SIG-M5 (cell line): ENCODE data around the gene TMEM267.
A peak's percentile ranks its signal among the peaks of the same experiment; 100 is the strongest.
"Not testable (repeated sequence)": the region's sequence is repeated elsewhere in the genome, so short reads cannot be mapped to it uniquely, and the experiment has no call there.

Experiments
- DNase-seq: peaks from one replicate; lab custom pipeline; 2025; lab: John Stamatoyannopoulos, UW

TMEM267 gene, protein sequence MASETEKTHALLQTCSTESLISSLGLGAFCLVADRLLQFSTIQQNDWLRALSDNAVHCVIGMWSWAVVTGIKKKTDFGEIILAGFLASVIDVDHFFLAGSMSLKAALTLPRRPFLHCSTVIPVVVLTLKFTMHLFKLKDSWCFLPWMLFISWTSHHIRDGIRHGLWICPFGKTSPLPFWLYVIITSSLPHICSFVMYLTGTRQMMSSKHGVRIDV

DNA sequence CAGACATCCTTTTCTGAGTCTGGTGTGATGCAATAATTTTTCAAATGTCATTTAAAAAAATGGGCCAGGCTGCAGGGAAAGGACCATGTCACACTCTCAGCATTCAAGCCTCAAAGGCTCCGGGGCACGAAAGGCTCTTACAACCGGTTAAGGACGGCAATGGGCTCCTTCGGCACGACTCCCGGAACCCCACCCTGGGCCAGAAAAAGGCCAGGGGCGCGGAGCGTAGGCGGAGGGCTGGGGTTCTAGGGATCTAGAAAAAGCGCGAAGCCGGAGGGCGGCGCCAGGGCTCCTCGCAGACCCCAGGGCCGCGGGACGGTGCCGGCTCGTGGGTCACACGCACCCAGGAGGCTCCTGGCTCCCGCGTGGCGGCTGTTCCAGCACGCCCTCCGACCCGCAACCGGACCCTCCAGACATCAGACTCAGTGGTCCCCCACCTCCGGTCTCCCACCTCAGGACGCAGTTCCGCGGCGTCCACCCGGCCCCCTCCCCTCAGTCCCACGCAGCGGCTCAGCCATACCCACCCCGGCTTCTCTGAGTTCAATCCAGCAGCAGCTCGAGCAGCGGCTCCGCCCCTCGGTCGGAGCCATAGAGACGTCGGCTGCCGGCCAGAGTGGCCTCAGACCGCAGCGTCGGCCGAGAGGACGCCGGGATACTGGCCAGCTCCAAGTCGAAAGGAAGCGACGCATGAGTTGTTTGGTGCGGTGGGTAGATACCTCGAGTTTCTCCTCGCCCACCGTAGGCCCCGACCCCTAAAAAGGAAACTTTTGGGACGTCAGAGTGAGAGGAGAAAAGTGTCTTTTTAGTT is at the start of gene TMEM267:
Gene TMEM267, minus strand, starts transcription at position 568 of the 808 bp plus-strand sequence. CDS start 29,896 bp downstream, outside the sequence.
- DNase-seq = peak; percentile 37

DNA sequence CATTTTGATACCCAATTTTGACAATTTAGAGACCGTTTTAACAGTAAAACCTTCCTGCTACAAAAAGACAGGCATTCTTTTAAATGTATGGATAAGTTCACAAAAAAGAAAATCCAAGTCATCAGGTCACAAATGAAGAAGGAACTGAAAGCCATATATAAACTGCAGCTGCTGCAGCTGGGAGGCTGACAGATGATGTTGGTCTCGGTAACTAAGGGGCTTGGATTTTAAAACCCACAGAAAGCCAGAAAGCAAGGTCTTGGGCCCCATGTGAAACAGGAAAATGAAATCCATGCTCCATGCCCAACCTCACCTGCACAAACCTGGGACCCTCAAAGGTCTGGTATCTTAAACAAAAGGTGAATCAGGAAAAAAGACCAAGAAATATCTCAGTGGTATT is 47.0 kb upstream of the TMEM267 start:
- no peak for DNase-seq

DNA sequence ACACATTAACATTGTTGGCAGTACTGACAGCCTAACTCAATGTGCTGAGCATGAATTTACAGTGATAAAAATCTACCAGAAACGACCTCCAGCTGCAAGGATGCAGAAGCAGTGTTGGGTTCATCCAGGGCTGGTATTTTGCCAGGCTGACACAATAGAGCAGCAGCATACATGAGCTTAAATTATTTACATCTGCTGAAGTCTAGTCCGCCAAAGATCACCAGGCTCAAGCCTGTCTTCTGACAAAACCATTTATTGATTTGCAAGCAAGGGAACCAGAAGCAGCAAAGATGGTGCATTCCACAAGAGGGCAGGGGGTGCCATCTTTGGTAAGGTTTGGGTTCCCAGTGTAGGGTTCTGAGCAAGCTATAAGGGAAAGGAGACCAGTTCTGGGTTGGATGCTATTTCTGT is 40.0 kb upstream of the TMEM267 start:
- DNase-seq = no peak

DNA sequence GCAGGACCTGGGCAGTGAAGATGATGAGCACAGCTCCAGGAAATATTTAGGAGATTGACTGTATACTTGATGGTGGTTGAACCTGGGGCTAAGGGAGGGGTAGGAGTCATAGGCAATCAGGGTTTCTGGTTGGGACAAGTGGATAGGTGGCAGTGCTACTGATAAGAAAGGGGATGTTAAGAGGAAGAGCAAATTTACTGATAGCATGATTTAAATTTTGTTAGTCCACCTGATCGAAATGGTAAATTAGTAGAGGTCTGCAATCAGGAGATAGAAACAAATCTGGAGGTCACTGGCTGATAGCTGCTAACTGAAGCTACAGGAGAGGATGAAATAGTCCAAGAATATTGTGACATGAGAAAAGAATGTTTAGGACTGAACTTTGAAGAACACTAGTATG is 37.0 kb upstream of the TMEM267 start:
- DNase-seq = no peak

DNA sequence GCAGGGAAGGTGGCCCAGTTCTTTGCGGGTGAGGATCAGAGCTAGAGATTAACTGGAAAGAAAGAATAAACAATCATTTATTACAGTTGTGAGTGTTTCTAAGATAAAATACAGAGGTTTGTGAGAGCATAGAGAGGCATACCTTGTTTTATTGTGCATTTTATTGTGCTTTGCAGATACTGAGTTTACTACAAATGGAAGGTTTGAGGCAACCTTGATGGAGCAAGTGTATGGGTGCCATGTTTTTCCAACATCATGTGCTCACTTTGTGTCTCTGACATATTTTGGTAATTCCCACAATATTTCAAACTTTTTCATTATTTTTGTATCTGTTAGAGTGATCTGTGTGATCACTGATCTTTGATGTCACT is 32.0 kb upstream of the TMEM267 start:
- no peak for DNase-seq

DNA sequence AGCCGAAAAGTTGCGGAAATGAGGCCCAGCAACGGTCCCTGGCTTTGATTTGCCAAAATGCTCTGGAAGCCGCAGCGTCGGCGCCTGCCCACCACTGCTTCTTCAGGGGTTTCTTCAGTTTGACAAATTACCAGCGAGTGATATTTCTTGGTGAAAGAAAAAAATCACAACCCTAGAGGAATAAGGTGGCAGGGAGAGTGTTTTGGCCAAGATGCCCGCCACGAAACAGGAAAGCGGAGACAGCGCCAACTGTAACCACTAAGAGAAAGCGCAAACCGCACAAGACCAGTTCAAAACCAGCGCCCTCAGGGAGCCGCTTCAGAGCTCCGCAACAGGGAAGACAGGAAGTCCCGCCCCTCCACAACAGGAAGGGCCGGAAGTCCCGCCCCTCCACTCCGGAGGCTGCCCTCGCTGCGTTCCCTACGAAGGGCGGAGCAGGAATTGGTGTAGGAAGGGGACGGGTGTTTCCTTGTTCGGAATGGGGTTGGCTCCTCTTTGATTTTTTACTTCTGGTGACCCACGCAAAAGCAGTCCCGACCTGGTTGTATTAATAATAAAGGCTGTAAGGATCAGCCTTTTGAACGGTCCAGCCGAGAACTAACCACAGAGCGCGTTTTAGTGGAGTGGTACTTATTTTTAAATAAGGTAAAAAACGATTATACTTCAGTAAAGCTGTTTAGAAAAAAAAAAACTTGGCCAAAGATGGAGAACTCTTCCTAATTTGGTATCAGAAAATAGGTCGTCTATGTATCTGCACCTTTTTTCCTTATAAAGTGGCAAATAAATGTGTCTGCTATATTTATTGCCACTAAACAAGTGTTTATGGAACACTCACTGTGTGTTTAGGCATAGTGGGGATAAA is 31.4 kb upstream of the TMEM267 start, which contains the start of gene C5orf34:
Gene C5orf34, minus strand, starts transcription at position 333 of the 862 bp plus-strand sequence. CDS start 5,809 bp downstream, outside the sequence.
- peak; percentile 89 for DNase-seq

DNA sequence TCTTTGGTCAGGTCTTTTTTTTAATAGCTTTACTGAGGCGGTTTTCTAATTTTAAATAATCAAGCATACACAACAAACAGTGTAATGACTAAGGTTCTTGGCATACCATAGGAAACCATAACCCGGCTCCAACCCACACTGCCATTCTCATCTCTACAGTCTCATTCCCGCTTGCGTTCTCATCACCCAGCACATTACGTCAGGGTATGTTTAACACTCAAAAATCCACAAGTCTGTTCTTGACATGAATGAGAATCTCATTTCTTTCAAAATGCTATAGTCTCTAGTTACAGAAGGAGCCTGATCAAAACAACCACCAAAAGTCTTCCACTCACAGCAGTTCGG is 30.8 kb upstream of the TMEM267 start:
- DNase-seq = no peak

DNA sequence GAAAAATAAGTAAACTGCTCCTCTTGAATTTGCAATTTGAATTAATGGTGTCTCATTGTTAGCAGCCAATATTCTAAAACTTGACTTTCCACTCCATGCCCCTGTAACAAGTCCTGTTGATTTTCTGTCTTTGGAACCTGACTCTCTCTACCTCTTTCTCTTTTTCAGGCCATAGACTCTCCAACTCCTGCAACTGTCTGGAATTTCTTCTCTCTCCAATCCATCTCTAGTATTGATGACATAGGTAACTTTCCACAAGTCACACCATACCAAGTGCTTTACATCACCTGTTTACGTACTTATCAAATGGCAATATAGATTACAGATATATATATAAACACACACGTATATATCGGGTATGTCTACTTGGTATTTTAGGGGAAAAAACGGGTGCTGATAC is 30.4 kb upstream of the TMEM267 start:
- DNase-seq = no peak

DNA sequence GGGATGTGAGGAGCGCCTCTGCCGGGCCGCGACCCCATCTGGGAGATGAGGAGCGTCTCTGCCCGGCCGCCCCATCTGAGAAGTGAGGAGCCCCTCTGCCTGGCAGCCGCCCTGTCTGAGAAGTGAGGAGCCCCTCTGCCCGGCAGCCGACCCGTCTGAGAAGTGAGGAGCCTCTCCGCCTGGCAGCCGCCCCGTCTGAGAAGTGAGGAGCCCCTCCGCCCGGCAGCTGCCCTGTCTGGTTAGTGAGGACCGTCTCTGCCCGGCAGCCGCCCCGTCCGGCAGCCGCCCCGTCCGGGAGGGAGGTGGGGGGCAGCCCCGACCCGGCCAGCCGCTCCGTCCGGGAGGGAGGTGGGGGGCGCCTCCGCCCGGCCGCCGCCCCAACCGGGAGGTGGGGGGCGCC is 27.4 kb upstream of the TMEM267 start:
- DNase-seq = not testable (repeated sequence)

DNA sequence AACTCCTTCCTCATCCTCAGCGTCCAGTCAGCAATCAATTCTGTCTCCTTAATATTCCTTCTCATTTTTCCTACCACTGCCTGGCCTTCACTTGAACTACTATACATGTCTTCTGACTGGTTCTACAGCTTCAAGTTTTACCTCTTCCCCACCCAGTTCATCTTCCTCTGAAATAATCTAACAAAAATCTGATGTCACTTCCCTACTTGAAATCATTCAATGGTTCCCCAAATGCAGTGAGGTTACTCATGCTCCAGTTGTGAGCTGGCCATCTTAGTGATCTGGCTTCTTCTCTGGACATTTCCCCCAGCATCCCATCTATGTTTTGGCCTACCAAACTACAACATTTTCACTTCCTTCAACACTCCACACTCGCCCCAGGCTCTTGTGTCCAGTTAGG is 14.9 kb upstream of the TMEM267 start:
- no peak for DNase-seq

DNA sequence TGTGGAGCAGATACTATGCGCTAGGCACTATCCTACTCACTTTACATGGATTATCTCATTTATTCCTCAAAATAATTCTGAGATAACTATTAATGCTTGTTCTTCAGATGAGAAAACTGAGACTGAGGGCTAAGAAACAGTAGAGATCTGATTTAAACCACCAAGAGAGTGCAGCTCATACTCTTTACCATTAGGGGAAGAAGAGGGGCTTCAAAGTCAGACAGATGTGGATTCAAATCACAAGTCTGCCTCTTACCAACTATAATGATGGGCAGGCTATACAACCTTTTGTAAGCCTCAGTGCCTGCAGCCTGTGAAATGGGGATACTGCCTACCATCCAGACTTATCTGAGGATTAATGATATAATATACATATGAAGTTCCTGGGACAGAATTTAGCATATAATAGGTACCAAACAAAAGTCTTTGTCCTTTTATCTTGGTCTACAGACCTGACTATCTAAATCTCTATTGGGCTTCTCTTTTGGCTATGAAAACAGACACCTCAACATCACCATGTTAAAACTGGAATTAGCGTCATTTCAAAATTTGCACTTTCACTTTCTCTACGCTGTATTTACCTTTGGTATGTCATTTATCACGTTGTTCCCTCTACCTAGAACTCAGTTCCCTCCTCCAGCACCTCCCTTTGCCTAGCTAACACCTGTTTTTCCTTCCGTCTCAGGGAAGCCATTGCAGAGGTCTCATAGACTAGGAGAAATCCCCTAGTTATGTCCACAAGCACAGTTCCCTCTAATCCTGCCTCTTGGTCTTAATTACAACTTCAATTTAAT is 13.8 kb upstream of the TMEM267 start:
- DNase-seq = no peak

DNA sequence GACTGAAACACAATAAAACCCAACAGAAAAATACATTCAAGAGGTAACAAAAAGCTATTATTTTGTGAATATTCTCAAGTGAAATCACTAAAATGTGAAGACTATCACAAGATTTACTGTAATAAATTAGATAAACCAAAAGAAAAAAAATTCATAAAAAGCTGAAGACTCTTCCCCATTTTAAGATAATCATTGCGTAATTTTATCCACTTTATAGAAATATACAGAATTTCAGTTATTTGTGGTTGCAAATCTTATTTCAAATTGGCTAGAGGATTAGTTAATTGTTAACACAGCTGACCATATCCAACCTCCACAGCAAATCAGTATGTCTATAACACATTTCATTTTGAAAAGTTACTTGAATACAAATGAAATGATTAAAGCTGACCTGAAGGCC is 7.7 kb upstream of the TMEM267 start:
- DNase-seq = no peak

DNA sequence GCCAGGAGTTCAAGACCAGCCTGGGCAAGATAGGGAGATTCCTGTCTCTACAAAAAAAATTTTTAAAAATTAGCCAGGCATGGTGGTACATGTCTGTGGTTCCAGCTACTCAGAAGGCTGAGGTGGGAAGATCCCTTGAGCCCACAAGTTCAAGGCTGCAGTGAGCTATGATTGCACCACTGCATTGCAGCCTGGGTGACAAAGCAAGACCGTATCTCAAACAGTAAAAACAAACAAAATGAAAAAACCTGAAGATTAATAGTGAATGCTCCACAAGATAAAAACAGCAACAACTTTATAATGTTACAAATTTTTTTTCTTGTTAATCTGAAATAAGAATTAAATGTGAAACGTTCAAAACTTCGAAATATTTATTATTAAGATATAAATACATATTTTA is 2.7 kb upstream of the TMEM267 start:
- no peak for DNase-seq

DNA sequence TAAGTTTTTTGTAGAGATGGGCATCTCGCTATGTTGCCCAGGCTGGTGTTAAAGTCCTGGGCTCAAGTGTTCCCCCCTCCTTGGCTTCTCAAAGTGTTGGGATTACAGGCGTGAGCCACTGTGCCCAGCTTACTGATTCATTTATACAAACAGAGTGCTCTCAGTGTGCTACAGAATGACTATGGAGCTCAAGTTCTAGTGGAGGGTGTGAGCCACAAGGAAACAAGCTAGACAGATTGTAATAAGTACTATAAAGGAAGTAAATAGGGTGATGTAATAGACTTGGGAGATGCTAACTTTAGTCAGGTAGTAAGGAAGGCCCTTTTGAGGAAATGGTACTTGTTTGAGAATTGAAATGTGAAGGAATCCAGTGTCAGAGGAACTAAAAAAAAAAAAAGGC is 1.7 kb upstream of the TMEM267 start:
- DNase-seq = peak; percentile 77

DNA sequence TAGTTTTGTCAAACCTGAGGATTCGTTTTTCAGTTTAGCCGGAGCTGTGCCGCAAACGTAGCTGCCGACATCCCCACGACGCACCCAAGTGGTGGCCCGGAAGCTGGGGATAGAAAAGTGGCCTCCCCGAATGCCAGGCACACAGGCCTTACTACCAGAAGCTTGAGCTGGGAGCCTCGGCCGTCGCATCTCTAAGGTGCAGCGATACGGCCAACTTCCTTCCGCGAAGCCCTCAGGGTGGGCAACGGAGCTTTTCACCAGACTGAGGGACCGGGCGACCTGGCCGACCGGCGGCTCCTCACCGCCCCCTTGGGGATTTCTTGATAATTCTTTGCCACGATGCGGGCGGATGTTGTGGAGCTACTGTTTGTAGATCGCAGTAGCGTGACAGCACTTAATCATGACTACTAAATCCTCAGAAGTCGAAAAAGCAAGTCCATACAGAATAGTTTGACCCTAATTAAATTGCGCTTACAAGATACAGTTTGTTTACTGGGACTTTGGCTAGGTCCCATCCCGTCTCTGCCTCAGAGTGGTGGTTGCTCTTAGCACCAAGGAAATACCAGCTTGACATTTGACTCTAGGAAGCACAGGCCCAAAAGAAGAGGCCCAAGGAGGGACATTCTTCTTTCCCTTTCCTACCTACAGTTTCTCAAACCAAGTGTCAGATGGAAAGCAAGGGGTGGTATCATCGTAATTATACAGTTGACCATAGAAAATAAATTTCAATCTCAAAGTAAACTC is 613 bp upstream of the TMEM267 start:
- DNase-seq = peak; percentile 56

DNA sequence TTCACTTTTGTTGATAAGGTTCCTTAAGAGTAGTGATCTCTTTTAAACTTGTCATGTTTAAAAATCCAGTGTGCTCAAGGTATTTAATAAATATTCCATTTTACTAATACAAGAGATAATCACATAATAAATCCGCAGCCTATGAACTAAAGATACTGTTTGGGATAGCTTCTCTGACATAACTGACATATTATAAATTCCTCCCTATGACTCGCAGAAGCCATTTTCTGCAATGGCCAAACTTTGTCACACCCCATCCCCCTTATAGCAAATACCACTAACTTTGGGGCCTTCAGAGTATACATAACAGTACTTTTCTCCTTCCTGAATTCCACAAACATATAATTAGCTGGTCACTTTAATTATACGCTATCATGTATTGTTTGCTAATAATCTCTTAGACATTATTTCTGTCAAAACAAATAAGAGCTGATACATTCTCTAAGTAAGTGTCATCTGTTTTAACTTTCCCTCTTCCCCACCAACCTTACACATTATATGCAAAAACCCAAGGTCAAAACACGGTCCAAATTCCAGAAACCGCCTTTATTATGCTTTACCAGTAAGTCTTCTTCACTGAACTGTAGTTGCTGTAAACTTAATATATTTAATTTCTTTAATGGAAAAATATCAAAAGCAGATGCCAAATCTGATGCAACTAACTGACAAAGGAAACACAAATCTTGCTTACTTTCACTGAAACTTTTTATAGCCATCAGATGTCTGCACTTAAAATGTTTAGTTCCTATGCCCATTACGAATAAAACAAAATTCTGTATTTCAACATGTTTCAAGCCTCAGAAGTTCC is 971 bp downstream of the TMEM267 start:
- DNase-seq = no peak

DNA sequence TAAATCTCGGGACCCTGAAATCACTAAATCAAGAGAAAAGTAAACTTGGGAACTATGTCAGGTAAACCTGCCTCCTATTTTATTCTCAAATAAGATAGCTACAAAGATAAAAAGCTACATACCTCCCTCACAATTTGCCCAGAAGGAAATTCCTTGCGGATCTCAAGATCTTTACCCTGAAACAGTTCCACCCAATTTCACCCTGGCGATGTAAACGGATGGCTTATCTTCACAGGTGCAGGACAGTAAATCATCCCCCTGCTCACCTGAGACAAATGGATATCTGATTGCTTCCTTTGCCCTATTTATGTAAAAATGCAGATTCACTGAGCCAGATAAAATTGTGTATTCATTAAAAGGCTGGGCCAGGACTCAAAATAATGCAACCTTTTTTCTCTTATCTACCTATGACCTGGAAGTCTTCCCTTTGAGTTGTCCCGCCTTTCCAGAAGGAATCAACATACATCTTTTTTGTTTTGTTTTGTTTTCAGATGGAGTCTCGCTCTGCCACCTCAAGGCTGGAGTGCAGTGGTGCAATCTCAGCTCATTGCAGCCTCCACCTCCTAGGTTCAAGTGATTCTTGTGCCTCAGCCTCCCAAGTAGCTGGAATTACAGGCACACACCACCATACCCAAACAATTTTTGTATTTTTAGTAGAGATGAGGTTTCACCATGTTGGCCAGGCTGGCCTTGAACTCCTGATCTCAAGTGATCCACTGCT is 13.8 kb downstream of the TMEM267 start:
- DNase-seq = no peak

DNA sequence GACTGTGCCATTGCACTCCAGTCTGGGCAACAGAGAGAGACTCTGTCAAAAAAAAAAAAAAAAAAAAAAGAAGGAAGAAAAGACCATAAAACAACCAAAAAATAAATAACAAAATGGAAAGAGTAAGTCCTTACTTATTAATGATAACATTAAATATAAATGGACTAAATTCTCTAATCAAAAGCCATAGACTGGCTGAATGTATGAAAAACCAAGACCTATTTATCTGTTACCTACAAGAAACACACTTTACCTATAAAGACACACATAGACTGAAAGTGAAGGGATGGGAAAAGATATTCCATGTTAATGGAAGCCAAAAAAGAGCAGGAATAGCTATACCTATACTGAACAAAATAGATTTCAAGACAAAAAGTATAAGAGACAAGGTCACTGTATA is 16.6 kb downstream of the TMEM267 start:
- DNase-seq = no peak

DNA sequence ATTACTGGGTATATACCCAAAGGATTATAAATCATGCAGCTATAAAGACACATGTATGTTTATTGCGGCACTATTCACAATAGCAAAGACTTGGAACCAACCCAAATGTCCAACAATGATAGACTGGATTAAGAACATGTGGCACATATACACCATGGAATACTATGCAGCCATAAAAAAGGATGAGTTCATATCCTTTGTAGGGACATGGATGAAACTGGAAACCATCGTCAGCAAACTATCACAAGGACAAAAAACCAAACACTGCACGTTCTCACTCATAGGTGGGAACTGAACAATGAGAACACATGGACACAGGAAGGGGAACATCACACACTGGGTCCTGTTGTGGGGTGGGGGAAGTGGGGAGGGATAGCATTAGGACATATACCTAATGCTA is 18.2 kb downstream of the TMEM267 start:
- not testable (repeated sequence) for DNase-seq

DNA sequence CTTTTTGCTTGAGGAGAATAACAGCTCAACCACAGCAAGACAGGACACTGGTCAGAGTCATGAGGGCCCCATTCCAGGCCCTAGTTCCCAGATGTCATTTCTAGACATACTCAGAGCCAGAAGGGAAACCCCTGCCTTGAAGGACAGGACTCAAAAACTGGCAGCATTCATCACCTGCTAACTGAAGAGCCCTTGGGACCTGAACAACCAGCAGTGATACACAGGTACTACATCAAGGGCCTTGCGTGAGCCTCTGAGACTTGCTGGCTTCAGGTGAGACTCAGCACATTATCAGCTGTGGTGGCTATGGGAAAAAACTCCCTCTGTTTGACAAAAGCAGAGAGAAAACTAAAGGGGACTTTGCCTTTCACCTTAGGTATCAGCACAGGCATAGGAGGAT is 22.6 kb downstream of the TMEM267 start:
- DNase-seq = no peak
